Fibroblast of gingiva (primary cell): ENCODE data around the gene GFRA1.

Experiments used
- DNase-seq: peaks from one replicate; pipeline ENCODE4 v3.0.0-alpha.2; 2011; ENCODE audit warnings: low read depth

The GFRA1 gene

GRCh38 chr10:116027355-116027754 lies 245.7 kb downstream of the GFRA1 start:
- no peak for DNase-seq

GRCh38 chr10:116026725-116027124 lies 246.3 kb downstream of the GFRA1 start:
- DNase-seq, result no peak

GRCh38 chr10:116026315-116026714 lies 246.7 kb downstream of the GFRA1 start:
- no peak for DNase-seq

- DNase-seq, result no peak
Measured at GRCh38 chr10:116024271-116024878, 248.6 kb downstream of the GFRA1 start.

- DNase-seq, result no peak
Measured at GRCh38 chr10:116017405-116017804, 255.6 kb downstream of the GFRA1 start.

GRCh38 chr10:116015583-116016333 lies 257.2 kb downstream of the GFRA1 start:
- no peak for DNase-seq

- no peak for DNase-seq
Measured at GRCh38 chr10:116014871-116015582, 258.0 kb downstream of the GFRA1 start.

GRCh38 chr10:116014326-116014725 lies 258.7 kb downstream of the GFRA1 start:
- DNase-seq, result no peak

GRCh38 chr10:116011929-116012328 lies 261.1 kb downstream of the GFRA1 start:
- no peak for DNase-seq

- no peak for DNase-seq
Measured at GRCh38 chr10:116007256-116007891, 265.6 kb downstream of the GFRA1 start.
